Activated CD4-positive, alpha-beta T cell treated with anti-CD3 and anti-CD28 coated beads, Interleukin-2, amount 10 ng/mL, durations not matched to agents 7 days and 5 days (primary cell): Measurements from ENCODE around the gene B4GALT5. TPM values are rescaled to one million over a fixed set of nuclear protein-coding genes. Genes with fewer than 3 reads are reported as not detected.
"Not testable (repeated sequence)": the region's sequence is repeated elsewhere in the genome, so short reads cannot be mapped to it uniquely, and the experiment has no call there.

ENCODE experiments used
- CTCF ChIA-PET: fragments of 350-600 bp; sonication (Branson Sonifier 250); formaldehyde crosslinking; loops from one replicate; lab custom pipeline; 2021; ENCODE audit warnings: antibody characterized with exemption; lab: Charles Lee
- POLR2A ChIA-PET: fragments of 350-600 bp; sonication (Branson Sonifier 250); formaldehyde crosslinking; loops from one replicate; lab custom pipeline; 2021; ENCODE audit warnings: antibody characterized with exemption; lab: Charles Lee
- DNase-seq: peaks from one replicate; pipeline ENCODE4 v3.0.0-alpha.2; 2020
- H3K27ac Mint-ChIP-seq: one replicate; pipeline ENCODE4 v1.8.0; 2021; ENCODE audit warnings: mild to moderate bottlenecking, moderate library complexity, mixed read lengths
- H3K27me3 Mint-ChIP-seq: one replicate; pipeline ENCODE4 v1.8.0; 2021; ENCODE audit warnings: mixed read lengths
- H3K36me3 Mint-ChIP-seq: one replicate; pipeline ENCODE4 v1.8.0; 2021; ENCODE audit warnings: low read depth, mixed read lengths
- H3K4me1 Mint-ChIP-seq: one replicate; pipeline ENCODE4 v1.8.0; 2021; ENCODE audit warnings: mixed read lengths
- H3K4me3 Mint-ChIP-seq: one replicate; pipeline ENCODE4 v1.8.0; 2021; ENCODE audit warnings: mild to moderate bottlenecking, moderate library complexity, mixed read lengths
- H3K9me3 Mint-ChIP-seq: one replicate; pipeline ENCODE4 v1.8.0; 2021; ENCODE audit warnings: mixed read lengths
- total RNA-seq, 2 experiments: library from RNA; stranded (reverse); gene quantifications; one replicate each; pipeline ENCODE4 v1.2.3, GENCODE V29; 2021

Gene B4GALT5
- total RNA-seq, 2 experiments from 2014 or later, result 11.2 to 14.3 TPM

GRCh38 chr20:49725694-49726093, 12.0 kb upstream of the B4GALT5 start:
- CTCF ChIA-PET, result interaction anchor here (0.6 kb wide), 1 partner anchor 11 kb away, joined by 3 read pairs; no protein-coding TSS in a partner anchor
- Mint-ChIP-seq H3K27me3 (peaks cover 2% of the 10 kb centered on the region), H3K4me3 (no peak overlapping the region), H3K27ac (no peak overlapping the region), H3K36me3 (no peaks in the 10 kb centered on the region), H3K4me1 (peaks cover 17% of the 10 kb centered on the region), H3K9me3 (no peaks in the 10 kb centered on the region)
- POLR2A ChIA-PET, result no interaction called here
- DNase-seq, result no peak

GRCh38 chr20:49725224-49725606, 11.5 kb upstream of the B4GALT5 start:
- H3K36me3 Mint-ChIP-seq, H3K9me3 Mint-ChIP-seq, DNase-seq, POLR2A ChIA-PET, H3K4me3 Mint-ChIP-seq, H3K27me3 Mint-ChIP-seq, H3K27ac Mint-ChIP-seq: not testable (repeated sequence)
- H3K4me1 Mint-ChIP-seq, result peaks cover 17% of the 10 kb centered on the region
- CTCF ChIA-PET, result interaction anchor here (0.6 to 1.8 kb wide), 3 partner anchors 8 to 187 kb away, joined by 3 to 4 read pairs (median 4); no protein-coding TSS in a partner anchor

- POLR2A ChIA-PET, result no interaction called here
- peaks cover 2% of the 10 kb centered on the region for H3K27me3 Mint-ChIP-seq
- no peaks in the 10 kb centered on the region for H3K9me3 Mint-ChIP-seq
- H3K4me1 Mint-ChIP-seq, result peaks cover 17% of the 10 kb centered on the region
- H3K4me3 Mint-ChIP-seq, result no peak overlapping the region
- CTCF ChIA-PET, result interaction anchor here (0.6 to 1.8 kb wide), 5 partner anchors 9 to 188 kb away, joined by 3 to 4 read pairs (median 3); no protein-coding TSS in a partner anchor
- H3K36me3 Mint-ChIP-seq, result no peaks in the 10 kb centered on the region
- peak; percentile 24 for DNase-seq
- no peak overlapping the region for H3K27ac Mint-ChIP-seq
These were observed 10.9 kb upstream of the B4GALT5 start for GRCh38 chr20:49724408-49725223.

DNA sequence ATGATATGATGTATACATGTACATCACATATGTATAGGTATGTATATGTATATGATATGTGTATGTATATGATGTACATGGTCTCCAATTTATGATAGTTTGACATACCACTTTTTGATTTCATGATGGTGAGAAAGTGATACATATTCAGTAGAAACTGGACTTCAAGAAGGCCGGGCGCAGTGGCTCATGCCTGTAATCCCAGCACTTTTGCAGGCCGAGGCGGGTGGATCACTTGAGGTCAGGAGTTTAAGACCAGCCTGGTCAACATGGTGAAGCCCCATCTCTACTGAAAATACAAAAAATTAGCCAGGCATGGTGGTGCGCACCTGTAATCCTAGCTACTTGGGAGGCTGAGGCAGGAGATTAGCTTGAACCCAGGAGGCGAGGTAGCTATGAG, 10.1 kb upstream of the B4GALT5 start:
- H3K4me1 Mint-ChIP-seq, result peaks cover 17% of the 10 kb centered on the region
- H3K27ac Mint-ChIP-seq, H3K27me3 Mint-ChIP-seq, DNase-seq, POLR2A ChIA-PET, H3K9me3 Mint-ChIP-seq, H3K4me3 Mint-ChIP-seq, H3K36me3 Mint-ChIP-seq: not testable (repeated sequence)
- CTCF ChIA-PET, result interaction anchor here (0.6 to 1.8 kb wide), 5 partner anchors 10 to 1851 kb away, joined by 3 to 4 read pairs (median 3); no protein-coding TSS in a partner anchor

- H3K36me3 Mint-ChIP-seq, H3K27ac Mint-ChIP-seq, DNase-seq, POLR2A ChIA-PET, CTCF ChIA-PET, H3K4me3 Mint-ChIP-seq, H3K27me3 Mint-ChIP-seq, H3K9me3 Mint-ChIP-seq: not testable (repeated sequence)
- peaks cover 23% of the 10 kb centered on the region for H3K4me1 Mint-ChIP-seq
These were observed 7.6 kb upstream of the B4GALT5 start for GRCh38 chr20:49721326-49721725.

- CTCF ChIA-PET, result interaction anchor here (1.6 to 2.0 kb wide), 3 partner anchors 18 to 95 kb away, joined by 3 to 5 read pairs (median 3); no protein-coding TSS in a partner anchor
- Mint-ChIP-seq H3K4me3 (no peak overlapping the region), H3K9me3 (no peaks in the 10 kb centered on the region), H3K27me3 (no peaks in the 10 kb centered on the region), H3K27ac (no peak overlapping the region), H3K4me1 (peaks cover 32% of the 10 kb centered on the region), H3K36me3 (no peaks in the 10 kb centered on the region)
- POLR2A ChIA-PET, result no interaction called here
- no peak for DNase-seq
These were observed 1.8 kb upstream of the B4GALT5 start for GRCh38 chr20:49715466-49715865.

GRCh38 chr20:49712996-49713752, 504 bp downstream of the B4GALT5 start:
- no peaks in the 10 kb centered on the region for H3K27me3 Mint-ChIP-seq
- peak; percentile 20 for DNase-seq
- peak overlapping the region; percentile 80 for H3K4me3 Mint-ChIP-seq
- ChIA-PET POLR2A (no interaction called here), CTCF (interaction anchor here (0.9 to 1.6 kb wide), 2 partner anchors 41 to 74 kb away, joined by 3 read pairs; no protein-coding TSS in a partner anchor)
- H3K4me1 Mint-ChIP-seq, result peaks cover 32% of the 10 kb centered on the region
- peak overlapping the region; percentile 82 for H3K27ac Mint-ChIP-seq
- no peaks in the 10 kb centered on the region for H3K9me3 Mint-ChIP-seq
- H3K36me3 Mint-ChIP-seq, result peaks cover 2% of the 10 kb centered on the region

GRCh38 chr20:49712646-49712995, 1.1 kb downstream of the B4GALT5 start:
- CTCF ChIA-PET, result interaction anchor here (1.6 kb wide), 1 partner anchor 41 kb away, joined by 3 read pairs; no protein-coding TSS in a partner anchor
- Mint-ChIP-seq H3K4me1 (peaks cover 30% of the 10 kb centered on the region), H3K36me3 (peaks cover 2% of the 10 kb centered on the region), H3K27me3 (no peaks in the 10 kb centered on the region), H3K27ac (no peak overlapping the region), H3K9me3 (no peaks in the 10 kb centered on the region), H3K4me3 (peak overlapping the region; percentile 80)
- POLR2A ChIA-PET, result no interaction called here
- no peak for DNase-seq

GRCh38 chr20:49712118-49712517, 1.6 kb downstream of the B4GALT5 start:
- Mint-ChIP-seq H3K36me3 (peaks cover 2% of the 10 kb centered on the region), H3K27ac (no peak overlapping the region), H3K27me3 (no peaks in the 10 kb centered on the region), H3K4me3 (peak overlapping the region; percentile 80), H3K9me3 (no peaks in the 10 kb centered on the region), H3K4me1 (peaks cover 26% of the 10 kb centered on the region)
- CTCF ChIA-PET, result interaction anchor here (1.3 kb wide), 1 partner anchor 37 kb away, joined by 3 read pairs; no protein-coding TSS in a partner anchor
- POLR2A ChIA-PET, result no interaction called here
- no peak for DNase-seq

- CTCF ChIA-PET, result interaction anchor here (1.1 to 1.3 kb wide), 4 partner anchors 13 to 134 kb away, joined by 3 read pairs; no protein-coding TSS in a partner anchor
- POLR2A ChIA-PET, result no interaction called here
These were observed 2.1 kb downstream of the B4GALT5 start for GRCh38 chr20:49711667-49711987.

GRCh38 chr20:49710971-49711666, 2.6 kb downstream of the B4GALT5 start:
- POLR2A ChIA-PET, result no interaction called here
- CTCF ChIA-PET, result interaction anchor here (0.6 to 2.0 kb wide), 8 partner anchors 12 to 456 kb away, joined by 3 to 8 read pairs (median 3); no protein-coding TSS in a partner anchor

More at GRCh38 chr20:49711667-49711987, 2.1 kb downstream of the B4GALT5 start:
- Mint-ChIP-seq H3K4me3 (peak overlapping the region; percentile 2), H3K36me3 (peaks cover 2% of the 10 kb centered on the region), H3K4me1 (peaks cover 28% of the 10 kb centered on the region), H3K27ac (no peak overlapping the region), H3K9me3 (no peaks in the 10 kb centered on the region), H3K27me3 (no peaks in the 10 kb centered on the region)
- DNase-seq, result no peak

DNA sequence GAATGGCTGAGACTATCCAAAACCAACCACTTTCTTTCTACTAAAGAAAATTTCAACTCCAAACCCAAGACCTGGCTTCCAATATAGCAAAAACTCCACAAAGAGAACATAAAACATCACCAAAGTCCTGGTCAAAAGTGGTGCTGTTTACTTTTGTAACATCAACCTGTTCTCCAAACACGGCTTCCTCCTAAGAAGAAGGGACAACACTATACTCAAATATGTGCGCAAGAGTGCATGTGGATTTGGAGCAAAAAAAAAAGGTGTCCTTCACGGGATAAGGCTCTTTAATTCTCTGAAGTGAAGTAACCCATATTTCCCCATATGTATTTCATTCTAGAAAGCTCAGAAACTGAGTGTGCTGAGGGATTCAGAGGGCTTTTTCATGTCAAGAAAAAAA, 6.6 kb downstream of the B4GALT5 start:
- H3K27ac Mint-ChIP-seq, result no peak overlapping the region
- POLR2A ChIA-PET, result no interaction called here
- H3K4me1 Mint-ChIP-seq, result peaks cover 31% of the 10 kb centered on the region
- H3K9me3 Mint-ChIP-seq, result no peaks in the 10 kb centered on the region
- DNase-seq, result no peak
- no peaks in the 10 kb centered on the region for H3K27me3 Mint-ChIP-seq
- CTCF ChIA-PET, result no interaction called here
- peaks cover 2% of the 10 kb centered on the region for H3K36me3 Mint-ChIP-seq
- no peak overlapping the region for H3K4me3 Mint-ChIP-seq

More at GRCh38 chr20:49710971-49711666, 2.6 kb downstream of the B4GALT5 start:
- DNase-seq, result no peak
- Mint-ChIP-seq H3K36me3 (peaks cover 2% of the 10 kb centered on the region), H3K4me3 (no peak overlapping the region), H3K9me3 (no peaks in the 10 kb centered on the region), H3K4me1 (peaks cover 33% of the 10 kb centered on the region), H3K27me3 (no peaks in the 10 kb centered on the region), H3K27ac (no peak overlapping the region)
